IPS-11a (cell line): ENCODE results near the gene TFB2M.
"Not testable (repeated sequence)": the region's sequence is repeated elsewhere in the genome, so short reads cannot be mapped to it uniquely, and the experiment has no call there.

Source experiments
- H3K4me3 ChIP-seq: one replicate; pipeline ENCODE4 v1.5.1; 2013; ENCODE audit warnings: low read depth, low read length, control low read depth

Gene TFB2M

DNA sequence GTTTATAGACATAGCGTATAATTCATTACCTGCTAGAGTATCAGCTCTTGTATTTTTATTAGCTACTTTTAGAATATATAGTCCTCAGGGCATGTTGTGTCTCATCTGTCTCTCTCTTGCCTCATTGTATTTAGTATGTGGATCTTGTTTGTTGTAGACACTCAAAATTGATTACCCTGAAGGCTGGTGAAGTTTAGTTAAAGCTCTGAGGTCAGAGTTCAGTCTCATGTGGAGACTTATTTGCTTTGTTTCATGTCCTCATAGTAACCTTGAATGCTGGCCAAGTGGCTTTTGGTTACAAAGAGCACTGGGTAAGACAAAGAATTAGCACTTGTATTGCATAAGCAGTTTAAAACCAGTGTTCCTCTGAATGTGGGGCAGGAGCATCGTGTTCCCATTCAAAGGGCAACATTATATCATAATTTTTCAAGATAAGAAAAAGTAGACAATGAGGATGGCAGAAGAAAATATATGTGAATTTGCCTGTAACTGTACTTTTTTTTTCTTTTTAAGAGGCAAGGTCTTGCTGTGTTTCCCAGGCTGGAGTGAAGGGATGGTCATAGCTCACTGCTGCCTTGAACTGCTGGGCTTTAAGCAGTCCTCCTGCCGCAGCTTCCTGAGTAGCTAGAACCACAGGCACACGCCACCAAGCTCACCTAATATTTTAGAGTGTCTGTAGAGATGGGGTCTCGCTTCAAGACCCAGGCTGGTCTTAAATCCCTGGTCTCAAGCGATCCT, 17.6 kb upstream of the TFB2M start:
- H3K4me3 ChIP-seq: no peak overlapping the region

DNA sequence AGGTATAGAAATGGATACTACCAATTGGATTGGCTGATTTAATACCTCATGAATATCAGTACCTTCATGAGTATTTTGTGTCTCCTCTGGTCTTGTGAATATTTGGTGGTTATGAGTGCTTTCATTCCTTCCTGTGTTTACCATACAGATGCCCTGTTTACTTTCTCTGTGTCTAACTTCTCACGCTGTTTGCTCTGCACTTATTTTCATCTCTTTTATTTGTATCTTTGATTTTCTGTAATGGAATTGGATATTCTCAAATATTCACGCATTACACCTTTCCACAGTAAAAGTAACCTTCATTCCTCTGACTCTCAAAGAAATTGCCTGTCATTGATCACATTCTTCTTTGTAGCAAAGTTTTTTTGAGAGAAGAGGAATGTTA, 17.0 kb upstream of the TFB2M start:
- H3K4me3 ChIP-seq: no peak overlapping the region

DNA sequence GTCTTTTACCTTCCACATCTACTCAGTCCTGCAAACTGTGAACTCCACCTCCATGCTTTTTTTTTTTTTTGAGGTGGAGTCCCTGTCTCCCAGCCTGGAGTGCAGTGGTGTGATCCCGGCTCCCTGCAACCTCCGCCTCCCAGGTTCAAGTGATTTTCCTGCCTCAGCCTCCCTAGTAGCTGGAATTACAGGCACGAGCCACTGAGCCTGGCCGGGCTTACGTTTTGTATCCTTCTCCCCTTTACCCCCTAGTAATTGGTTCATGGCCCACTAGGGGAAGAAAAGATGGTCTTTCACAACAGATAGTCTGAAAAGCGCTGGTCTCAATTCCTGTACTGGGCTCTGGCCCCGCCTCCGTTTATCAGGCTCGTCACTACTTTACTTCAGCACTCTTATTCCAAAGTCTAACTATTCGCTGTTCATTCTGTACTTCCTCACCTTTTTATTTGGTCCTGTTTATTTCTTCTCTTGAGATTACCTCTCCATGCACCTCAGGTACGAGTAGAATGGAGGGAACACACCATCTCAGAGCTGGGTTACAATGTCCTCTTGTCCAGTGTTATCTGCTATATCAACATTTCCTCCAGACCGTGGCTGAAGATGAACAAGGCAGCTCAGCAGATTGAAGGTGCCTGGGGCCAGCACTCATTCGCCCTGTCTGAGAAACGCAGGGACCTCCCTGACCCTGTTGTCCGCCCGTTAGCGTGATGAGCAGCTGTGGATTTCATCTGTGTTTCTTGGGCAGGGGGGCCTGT, 16.4 kb upstream of the TFB2M start:
- H3K4me3 ChIP-seq: no peak overlapping the region

DNA sequence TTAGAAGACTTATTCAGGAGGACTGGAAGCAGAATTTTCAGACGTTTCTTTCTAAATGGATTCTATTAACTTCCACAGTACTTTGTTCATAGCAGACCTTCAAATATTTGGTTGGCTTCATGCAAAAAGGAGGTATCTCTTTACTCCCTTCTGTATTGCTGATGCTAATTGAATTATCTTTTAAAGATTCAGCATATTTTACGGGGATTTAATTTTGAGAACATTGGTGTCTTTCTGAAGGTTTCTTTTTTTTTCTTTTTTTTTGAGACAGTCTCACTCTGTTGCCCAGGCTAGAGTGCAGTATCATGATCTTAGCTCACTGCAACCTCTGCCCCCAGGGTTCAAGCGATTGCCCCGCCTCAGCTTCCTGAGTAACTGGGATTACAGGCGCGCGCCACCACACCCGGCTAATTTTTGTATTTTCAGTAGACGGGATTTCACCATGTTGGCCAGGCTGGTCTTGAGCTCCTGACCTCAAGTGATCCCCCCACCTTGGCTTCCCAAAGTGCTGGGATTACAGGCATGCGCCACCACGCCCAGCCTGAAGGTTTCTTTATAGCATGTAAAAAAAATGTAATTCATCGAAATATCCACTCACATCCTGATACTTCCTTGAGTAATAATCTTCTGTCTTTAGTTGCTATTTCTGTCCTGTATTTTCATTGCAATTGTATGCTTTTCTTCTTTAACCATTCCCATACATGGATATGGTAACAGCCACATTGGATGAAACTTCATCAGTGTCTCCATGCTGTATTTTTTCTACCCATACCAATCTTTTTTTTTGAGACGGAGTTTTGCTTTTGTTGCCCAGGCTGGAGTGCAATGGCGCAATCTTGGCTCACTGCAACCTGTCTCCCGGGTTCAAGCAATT, 14.7 kb upstream of the TFB2M start:
- no peak overlapping the region for H3K4me3 ChIP-seq

DNA sequence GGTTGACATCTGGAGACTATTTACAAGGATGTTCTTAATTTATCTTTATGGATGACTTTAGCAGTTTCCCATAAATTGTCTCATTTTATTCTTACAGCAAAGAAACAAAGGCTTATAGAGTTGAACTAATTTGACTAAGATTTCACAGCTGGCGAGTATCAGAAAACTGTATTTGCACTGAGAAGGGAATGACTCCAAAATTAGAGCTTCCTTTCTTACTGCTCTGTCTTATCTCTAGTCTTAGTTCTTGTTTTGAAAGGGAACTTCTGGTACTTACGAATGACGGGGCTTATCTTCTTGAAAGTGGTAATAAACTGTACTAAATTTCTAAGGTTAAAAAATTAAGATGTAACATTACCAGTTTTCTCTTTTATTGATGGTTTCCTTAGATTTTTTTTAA, 13.8 kb upstream of the TFB2M start:
- no peak overlapping the region for H3K4me3 ChIP-seq

DNA sequence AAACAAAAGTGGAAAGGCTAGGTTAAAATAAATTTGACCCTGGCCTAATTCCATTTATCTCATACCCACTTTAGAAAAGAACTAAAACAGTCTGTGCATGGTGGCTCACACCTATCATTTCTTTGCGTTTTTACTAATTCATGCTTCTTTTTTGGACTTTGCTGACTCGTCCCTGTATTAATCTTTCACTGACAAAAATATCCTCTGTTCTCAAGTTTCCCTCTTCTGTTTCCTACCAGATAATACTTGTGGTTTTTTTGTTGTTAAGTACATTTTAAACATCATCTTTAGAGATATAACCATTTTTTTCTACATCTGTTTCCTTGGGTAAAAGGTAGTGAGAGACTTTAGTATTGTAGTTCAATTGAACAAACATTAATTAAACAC, 11.7 kb upstream of the TFB2M start:
- H3K4me3 ChIP-seq: no peak overlapping the region

DNA sequence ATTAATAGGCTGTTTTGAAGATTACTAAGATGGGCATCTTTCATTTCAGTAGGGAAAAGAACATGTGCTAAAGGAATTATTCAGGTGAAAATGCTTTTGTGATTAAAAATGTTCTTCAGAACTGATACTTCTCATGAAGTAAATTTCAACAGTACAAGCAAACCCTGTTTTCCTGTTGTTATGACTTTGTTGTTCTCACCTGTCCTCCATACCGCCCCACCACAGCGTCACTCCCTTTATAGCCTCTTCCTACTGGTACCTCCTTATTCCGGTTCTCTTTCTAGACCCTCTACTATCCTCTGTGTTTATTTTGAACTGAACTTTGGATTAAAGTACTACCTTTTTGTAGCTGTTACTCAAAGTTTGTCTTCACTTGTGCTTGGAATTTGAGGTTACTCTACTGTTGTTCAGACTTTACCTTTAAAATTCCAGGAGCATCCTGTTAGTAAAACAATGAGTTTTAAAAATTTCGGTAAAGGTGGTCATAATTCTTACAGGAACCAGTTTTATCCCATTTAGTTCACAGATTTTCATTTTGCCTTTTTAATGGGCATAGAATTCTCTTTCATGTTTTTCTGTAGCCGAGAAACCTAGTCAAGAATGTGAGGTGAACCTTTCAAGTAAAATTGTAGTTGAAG, 11.1 kb upstream of the TFB2M start:
- no peak overlapping the region for H3K4me3 ChIP-seq

DNA sequence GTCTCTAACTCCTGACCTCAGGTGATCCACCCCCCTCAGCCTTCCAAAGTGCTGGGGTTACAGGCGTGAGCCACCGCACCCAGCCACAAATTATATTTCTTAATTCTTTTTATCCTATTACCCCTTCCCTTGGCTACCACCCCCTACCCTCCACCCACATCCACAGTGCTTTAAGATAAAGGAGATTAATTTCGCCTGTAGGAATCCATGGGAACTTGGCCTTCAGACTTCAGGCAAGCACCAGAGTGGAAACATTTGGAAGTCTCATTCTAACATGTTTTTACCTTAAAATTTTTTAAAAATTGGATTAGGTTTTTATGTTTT, 10.6 kb upstream of the TFB2M start:
- H3K4me3 ChIP-seq: no peak overlapping the region

DNA sequence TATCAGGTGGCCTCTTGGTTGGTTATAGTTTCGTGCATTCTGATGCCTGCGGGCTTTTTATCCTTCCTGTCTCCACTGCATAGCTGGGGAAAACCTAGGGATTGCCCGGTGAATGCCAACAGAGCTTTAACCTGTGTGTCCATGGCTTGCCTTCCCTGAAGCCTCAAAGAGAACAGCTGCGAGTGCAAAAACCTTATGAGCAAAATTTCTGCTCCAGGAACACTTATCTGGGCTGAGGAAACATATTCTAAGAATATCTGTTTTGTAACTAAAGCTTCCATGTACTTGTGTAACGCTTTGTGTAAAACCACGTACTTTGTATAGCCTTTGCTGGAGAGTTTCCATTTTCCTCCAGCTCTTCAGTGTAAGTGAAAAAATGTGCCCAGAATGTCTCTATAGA, 7.4 kb upstream of the TFB2M start:
- no peak overlapping the region for H3K4me3 ChIP-seq

DNA sequence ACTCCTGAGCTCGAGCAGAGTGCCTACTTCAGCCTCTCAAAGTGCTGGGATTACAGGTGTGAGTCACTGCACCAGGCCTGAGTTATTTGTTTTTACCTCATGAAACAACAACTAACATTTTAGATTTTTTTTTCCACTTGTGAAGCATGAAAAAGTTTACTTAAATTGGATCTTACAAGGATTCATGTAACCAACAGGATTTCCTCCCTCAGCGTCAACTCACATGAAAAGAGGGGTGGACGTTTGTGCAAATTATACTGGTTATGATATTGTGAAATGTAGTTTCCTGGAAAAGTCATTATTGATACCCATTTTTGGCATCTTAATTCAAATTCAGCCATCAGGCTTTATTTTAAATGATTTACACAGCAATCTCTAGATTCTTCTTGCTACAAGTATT, 6.7 kb upstream of the TFB2M start:
- H3K4me3 ChIP-seq: no peak overlapping the region

DNA sequence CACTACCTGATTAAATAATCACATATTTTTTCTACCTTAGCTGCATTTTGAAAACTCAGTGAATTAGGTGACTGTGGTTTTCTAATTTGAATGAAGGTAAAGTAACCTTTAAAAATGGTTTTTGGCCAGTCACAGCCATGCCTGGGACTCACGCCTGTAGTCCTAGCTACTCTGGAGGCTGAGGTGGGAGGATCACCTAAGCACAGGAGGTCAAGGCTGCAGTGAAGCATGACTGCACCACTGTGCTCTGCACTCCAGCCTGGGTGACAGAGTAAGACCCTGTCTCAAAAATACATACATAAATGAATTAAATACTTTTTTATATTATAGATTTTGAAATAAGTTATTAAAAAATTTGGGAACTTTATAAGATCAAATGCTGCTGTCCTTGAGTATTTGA, 5.9 kb upstream of the TFB2M start:
- no peak overlapping the region for H3K4me3 ChIP-seq

DNA sequence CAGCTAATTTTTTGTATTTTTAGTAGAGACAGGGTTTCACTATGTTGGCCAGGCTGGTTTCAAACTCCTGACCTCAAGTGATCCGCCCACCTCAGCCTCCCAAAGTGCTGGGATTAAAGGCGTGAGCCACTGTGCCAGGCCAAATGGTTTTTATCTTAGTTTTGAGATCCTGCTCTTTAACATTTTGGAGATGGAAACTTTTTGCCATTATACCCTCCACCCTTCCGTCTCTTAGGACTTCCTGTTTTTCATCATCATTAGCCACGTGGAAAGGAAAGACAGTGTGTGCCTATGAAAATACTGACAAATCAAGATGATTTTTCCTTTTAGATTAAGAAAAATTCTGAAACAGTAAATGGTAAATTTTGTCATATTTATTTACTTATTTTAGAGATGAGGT, 5.2 kb upstream of the TFB2M start:
- H3K4me3 ChIP-seq: not testable (repeated sequence)

DNA sequence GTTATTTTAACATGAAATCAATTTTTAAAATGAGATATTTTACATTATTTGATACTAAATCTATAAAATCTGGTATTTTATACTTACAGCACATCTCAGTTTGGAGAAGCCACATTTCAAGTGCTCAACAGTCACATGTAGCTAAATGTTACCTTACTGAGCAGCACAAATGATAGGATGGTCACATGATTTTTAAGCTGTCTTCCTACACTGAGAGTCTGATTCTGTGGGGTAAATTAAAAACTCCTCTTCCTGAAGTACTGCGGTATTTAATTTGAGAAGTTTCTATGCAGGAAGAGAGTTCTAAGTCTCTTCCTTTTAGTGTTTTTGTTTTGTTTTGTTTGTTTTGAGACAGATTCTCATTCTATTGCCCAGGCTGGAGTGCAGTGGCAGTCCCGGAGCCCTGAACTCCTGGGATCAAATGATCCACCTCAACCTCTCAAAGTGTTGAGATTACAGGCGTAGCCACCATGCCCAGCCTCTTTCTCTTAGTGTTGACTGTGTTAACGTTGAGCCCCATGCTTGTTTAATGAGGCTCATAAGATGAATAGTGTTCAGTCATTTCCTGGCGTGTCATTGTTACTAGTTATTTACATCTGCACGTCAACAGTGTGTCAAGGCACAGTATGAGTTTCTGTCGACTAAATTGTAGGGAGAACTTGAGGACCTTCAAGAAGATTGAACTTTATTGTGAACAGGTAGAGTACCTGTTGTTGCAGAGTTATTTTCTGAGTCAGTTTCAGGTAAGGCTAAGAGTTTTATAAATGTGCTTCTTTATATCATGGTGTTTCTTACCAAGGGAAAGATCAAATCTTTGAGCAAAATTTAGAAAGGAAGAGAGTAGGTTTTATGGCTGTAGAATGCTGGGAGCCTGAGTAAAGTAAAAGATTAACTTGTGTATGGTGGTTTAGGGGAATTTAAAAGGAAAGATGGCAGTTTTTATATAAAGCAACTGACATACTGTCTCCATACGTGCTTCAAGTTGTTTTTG, 3.5 kb upstream of the TFB2M start:
- no peak overlapping the region for H3K4me3 ChIP-seq

DNA sequence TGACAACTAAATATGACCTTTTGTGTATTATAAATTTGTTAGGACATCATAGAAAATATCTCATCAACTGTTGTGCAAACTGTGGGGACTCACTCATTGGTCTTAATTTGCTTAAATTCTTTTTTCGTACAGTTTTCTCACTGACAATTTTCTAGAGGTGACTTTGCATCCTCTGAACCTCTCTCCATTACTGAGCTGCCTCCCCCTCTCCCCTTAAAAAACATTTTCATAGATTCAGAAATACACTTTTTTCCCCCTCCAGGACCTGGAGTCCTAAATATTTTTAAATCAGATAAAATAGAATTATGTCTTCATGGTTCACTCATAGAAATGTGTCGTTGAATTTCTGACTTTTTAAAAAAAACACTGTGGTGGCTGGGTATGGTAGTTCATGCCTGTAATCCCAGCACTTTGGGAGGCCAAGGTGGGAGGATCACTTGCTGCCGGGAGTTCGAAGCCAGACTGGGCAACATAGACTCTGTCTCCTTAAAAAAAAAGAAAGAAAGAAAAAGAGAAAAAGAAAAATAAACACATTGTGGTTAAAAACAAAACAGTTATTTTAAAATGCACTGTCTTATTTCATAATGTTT, 1.7 kb upstream of the TFB2M start:
- peak overlapping the region; percentile 96 for H3K4me3 ChIP-seq

DNA sequence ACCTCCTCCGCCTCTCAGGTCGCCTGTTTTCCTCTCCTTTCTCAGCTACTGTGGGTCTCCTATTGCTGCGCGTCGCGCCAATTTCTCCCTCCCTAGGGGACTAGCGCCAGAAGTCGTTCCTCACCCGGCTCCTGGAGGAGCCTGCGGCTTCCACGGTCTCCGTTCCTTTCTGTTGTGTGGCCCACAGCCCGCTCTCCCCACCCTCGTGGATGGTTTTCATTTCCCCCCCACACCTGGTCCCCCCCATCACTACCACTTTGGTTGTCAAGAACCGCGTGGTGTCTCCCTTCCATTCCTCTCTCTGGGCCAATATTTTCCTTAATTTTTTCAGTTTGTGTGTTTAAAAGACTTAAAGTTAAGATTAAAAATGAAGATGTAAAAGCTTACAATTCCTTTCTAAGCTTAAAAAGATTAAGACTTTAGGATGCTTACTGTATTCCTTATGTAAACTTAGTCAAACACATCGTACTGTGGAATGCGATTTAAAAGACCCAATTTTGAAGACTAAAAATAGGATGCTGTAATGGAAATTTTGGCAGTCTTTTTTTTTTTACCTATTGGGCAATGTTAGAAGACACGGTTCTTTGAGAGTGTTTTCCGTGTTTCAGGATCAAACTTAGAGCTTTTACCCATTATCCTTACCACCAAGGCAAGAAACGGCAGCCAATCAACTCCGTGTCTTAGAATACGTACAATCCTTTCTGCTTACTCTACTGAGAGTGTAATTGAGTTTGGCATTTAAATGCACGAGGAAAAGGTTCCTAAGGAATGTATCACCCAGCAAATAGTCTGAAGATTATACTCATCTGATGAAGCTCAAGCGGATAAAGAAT, 968 bp upstream of the TFB2M start:
- peak overlapping the region; percentile 96 for H3K4me3 ChIP-seq

DNA sequence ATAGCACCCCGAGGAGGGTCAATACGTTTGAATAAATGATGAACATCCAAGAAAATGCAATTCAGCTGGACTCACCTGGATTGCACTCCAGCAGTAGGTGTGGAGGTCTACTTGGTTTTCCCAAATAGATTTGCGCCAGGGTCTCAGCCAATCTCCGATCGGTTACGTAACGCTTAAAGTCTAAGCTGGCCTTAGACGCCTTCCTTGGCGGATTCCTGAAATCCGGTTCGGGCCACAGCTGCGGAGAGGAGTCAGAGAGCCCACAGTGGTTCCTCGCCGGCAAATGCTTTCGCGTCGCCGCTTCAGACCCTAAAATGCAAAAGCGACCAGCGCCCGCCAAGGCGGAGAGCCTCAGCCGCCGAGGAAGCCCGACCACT, 322 bp downstream of the TFB2M start:
- peak overlapping the region; percentile 96 for H3K4me3 ChIP-seq

DNA sequence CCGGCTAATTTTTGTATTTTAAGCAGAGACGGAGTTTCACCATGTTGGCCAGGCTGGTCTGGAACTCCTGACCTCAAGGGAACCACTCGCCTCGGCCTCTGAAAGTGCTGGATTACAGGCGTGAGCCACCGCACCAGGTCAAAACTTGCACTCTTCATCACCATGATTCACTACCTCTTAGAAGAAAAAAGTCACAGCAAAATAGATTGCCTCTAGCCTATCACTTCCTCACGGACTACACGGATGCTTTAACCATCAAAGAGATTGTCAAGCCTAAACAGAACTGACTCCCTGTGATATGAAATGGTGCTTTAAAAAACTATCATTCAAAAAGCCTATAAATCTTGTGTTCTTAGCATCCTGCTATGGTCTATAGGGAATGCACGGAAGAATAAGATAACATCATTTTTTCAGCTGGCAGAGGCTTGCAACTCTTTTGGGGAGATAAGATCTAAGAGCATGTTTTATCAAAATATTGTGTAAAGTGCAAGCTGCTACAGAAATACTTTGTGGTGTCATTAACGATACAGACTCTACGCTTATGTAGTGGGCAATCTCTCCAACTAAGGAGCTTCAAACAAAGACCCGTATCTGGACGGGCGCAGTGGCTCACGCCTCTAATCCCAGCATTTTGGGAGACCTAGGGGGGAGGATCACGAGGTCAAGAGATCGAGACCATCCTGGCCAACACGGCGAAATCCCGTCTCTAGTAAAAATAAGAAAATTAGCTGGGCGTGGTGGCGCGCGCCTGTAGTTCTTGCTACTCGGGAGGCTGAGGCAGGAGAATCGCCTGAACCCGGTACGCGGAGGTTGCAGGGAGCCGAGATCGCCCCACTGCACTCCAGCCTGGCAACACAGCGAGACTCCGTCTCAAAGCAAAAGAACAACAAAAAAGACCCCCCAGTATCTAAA, 966 bp downstream of the TFB2M start:
- H3K4me3 ChIP-seq: peak overlapping the region; percentile 96

DNA sequence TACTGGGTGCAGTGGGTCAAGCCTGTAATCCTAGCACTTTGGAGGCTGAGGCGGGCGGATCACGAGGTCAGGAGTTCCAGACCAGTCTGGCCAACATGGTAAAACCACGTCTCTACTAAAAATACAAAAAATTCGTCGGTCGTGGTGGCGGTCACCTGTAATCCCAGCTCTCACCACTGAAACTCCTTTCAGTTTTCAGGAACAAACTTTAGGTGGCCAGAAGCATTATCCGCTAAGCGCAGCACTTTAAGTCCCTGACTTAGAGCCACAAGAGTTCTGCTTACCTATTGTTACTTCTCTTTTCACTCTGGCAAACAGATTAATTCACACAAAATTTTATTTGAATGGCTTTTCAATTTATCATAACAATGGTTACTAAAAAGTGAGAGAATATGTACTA, 5.2 kb downstream of the TFB2M start:
- not testable (repeated sequence) for H3K4me3 ChIP-seq
